HepG2 (cell line): Measurements from ENCODE around the gene PRKACG. TPM values are rescaled to one million over a fixed set of nuclear protein-coding genes. Genes with fewer than 3 reads are reported as not detected.

Experiments
- ATAC-seq: fragments of 200-7000 bp; cut with Tn5 transposase; 3 replicates; pipeline ENCODE4 v1.9.1; 2020; ENCODE audit warnings: mild to moderate bottlenecking, moderate library complexity
- BruUV-seq: library from RNA; stranded (reverse); fragments of 400-500 nt; replicated peaks from 2 replicates; lab custom pipeline; 2021; lab: Mats Ljungman, UMichigan
- CTCF ChIA-PET: fragments of 300-600 bp; formaldehyde crosslinking; extraction: SDS; loops from one replicate; lab custom pipeline; 2021; ENCODE audit warnings: low total read pairs, inconsistent platforms, low intra/inter-chr PET ratio; lab: Yijun Ruan, JAX
- POLR2A ChIA-PET: fragments of 350-600 bp; sonication (Branson Sonifier 250); formaldehyde crosslinking; loops from one replicate; lab custom pipeline; 2020; ENCODE audit warnings: antibody characterized with exemption, inconsistent platforms; lab: Yijun Ruan, JAX
- DNase-seq: peaks from one replicate; pipeline ENCODE4 v3.0.0-alpha.2; 2015; ENCODE audit warnings: low spot score
- FAIRE-seq: peaks from 3 replicates; lab custom pipeline; 2011; peaks lifted over from hg19 to GRCh38; lab: Jason Lieb, UNC
- H2AFZ ChIP-seq: one replicate; pipeline ENCODE4 v1.6.1; 2011; ENCODE audit warnings: low read length, inconsistent platforms
- H3K27ac ChIP-seq: fragments of 300-600 bp; 3 replicates; pipeline ENCODE4 v1.8.0; 2011; ENCODE audit warnings: mixed run types, mild to moderate bottlenecking, mixed read lengths, low read length, inconsistent platforms; ENCODE audit not compliant: insufficient read depth; ENCODE audit errors: extremely low read length
- H3K27me3 ChIP-seq, 2 experiments: fragments of 200-600 bp in 1 of 2; 2 replicates in 1 of 2; 3 replicates in 1 of 2; pipeline versions ENCODE4 v1.6.0 to v1.8.0; 2011; ENCODE audit warnings: low read length in 2 of 2, mild to moderate bottlenecking in 2 of 2, moderate library complexity in 2 of 2, inconsistent platforms in 1 of 2; ENCODE audit not compliant: insufficient read depth in 2 of 2, control insufficient read depth in 1 of 2
- H3K36me3 ChIP-seq, 2 experiments: fragments of 200-600 bp in 1 of 2; replicated peaks in 1 of 2; 2 replicates in 1 of 2; 3 replicates in 1 of 2; pipeline versions ENCODE4 v1.5.1 to v1.8.0; 2011; ENCODE audit warnings: low read length in 2 of 2, inconsistent platforms in 1 of 2; ENCODE audit not compliant: insufficient read depth in 2 of 2, control insufficient read depth in 1 of 2
- H3K4me1 ChIP-seq: 2 replicates; pipeline ENCODE4 v1.5.1; 2012; ENCODE audit warnings: low read length, inconsistent platforms; ENCODE audit not compliant: insufficient read depth
- H3K4me2 ChIP-seq: 2 replicates; pipeline ENCODE4 v1.6.0; 2011; ENCODE audit warnings: low read depth, low read length, inconsistent platforms
- H3K4me3 ChIP-seq, 3 experiments: fragments of 200-600 bp in 1 of 3; sonication (generic), shearing (Covaris generic) in 1 of 3; replicated peaks in 1 of 3; 2 replicates each; pipeline ENCODE4 v1.5.1; 2011 to 2016; ENCODE audit warnings: low read length in 3 of 3, inconsistent platforms in 2 of 3, low read depth in 2 of 3, mild to moderate bottlenecking in 2 of 3, control low read depth in 1 of 3, mixed read lengths in 1 of 3; ENCODE audit not compliant: insufficient read depth in 1 of 3
- H3K79me2 ChIP-seq: one replicate; pipeline ENCODE4 v1.6.1; 2011; ENCODE audit warnings: low read length, inconsistent platforms; ENCODE audit not compliant: insufficient read depth
- H3K9ac ChIP-seq: 2 replicates; pipeline ENCODE4 v1.6.0; 2011; ENCODE audit warnings: mild to moderate bottlenecking, low read depth, low read length, inconsistent platforms; ENCODE audit not compliant: insufficient read depth
- H3K9me3 ChIP-seq: 2 replicates; pipeline ENCODE4 v1.5.1; 2012; ENCODE audit warnings: mild to moderate bottlenecking, low read length
- H4K20me1 ChIP-seq: 2 replicates; pipeline ENCODE4 v1.6.0; 2011; ENCODE audit warnings: inconsistent platforms, mild to moderate bottlenecking, low read length, moderate library complexity; ENCODE audit not compliant: insufficient read depth
- DRAP1 ChIP-seq: IDR thresholded peaks from 2 replicates; pipeline ENCODE4 v1.6.1; 2016; ENCODE audit warnings: missing genetic modification reagents, missing compliant biosample characterization
- KDM5B ChIP-seq: sonication (generic); formaldehyde crosslinking; IDR thresholded peaks from 2 replicates; pipeline ENCODE4 v1.4.0; 2020; ENCODE audit warnings: missing genetic modification reagents, mild to moderate bottlenecking, borderline replicate concordance
- PLRG1 ChIP-seq: fragments of 450-650 bp; conservative IDR thresholded peaks from 2 replicates; pipeline ENCODE4 v1.6.1; 2016
- SNAI1 ChIP-seq: sonication (generic); formaldehyde crosslinking; IDR thresholded peaks from 2 replicates; pipeline ENCODE4 v1.5.0; 2020; ENCODE audit warnings: mild to moderate bottlenecking, missing genetic modification reagents, borderline replicate concordance
- SNAPC2 ChIP-seq: sonication (generic); formaldehyde crosslinking; IDR thresholded peaks from 2 replicates; pipeline ENCODE4 v1.8.1; 2022; ENCODE audit warnings: mild to moderate bottlenecking, missing genetic modification reagents
- ZBTB40 ChIP-seq, 2 experiments: fragments of 450-650 bp in 1 of 2; sonication (generic) in 1 of 2; formaldehyde crosslinking in 1 of 2; IDR thresholded peaks; 2 replicates each; pipeline versions ENCODE4 v1.6.1 to v1.8.0; 2016 to 2022; ENCODE audit warnings: antibody characterized with exemption in 1 of 2, mild to moderate bottlenecking in 1 of 2, missing genetic modification reagents in 1 of 2
- ZFP90 ChIP-seq: sonication (generic); formaldehyde crosslinking; IDR thresholded peaks from 2 replicates; pipeline ENCODE4 v1.8.0; 2022; ENCODE audit warnings: missing genetic modification reagents, mild to moderate bottlenecking, inconsistent platforms, borderline replicate concordance
- ZNF549 ChIP-seq: sonication (generic); formaldehyde crosslinking; IDR thresholded peaks from 2 replicates; pipeline ENCODE4 v1.5.0; 2020; ENCODE audit warnings: missing genetic modification reagents
- ZNF589 ChIP-seq: sonication (generic); formaldehyde crosslinking; conservative IDR thresholded peaks from 2 replicates; pipeline ENCODE4 v1.8.0; 2022; ENCODE audit warnings: mild to moderate bottlenecking, moderate library complexity, missing genetic modification reagents
- ZNF609 ChIP-seq: sonication (generic); formaldehyde crosslinking; IDR thresholded peaks from 2 replicates; pipeline ENCODE4 v1.4.0; 2020; ENCODE audit warnings: mild to moderate bottlenecking, missing genetic modification reagents, borderline replicate concordance
- WGBS: methylation state at CpG from one replicate; pipeline ENCODE4 v1.1.6; 2017; ENCODE audit warnings: low lambda C conversion rate; 5-methylcytosine and 5-hydroxymethylcytosine counted together
- in situ Hi-C: cut with HindIII; loops from 2 replicates; pipeline ENCODE4 v1.10.0; 2017; ENCODE audit warnings: low pct_unique_long_range_greater_than_20kb; ENCODE audit not compliant: extremely low pct_ligation_motif_present
- intact Hi-C: fragments of 100-400 bp; cut with micrococcal nuclease; formaldehyde crosslinking; loops from one replicate; pipeline ENCODE4 v1.10.0; 2022; ENCODE audit not compliant: unreplicated experiment
- polyA plus RNA-seq, 8 experiments: library from polyadenylated mRNA; depleted of rRNA in 3 of 8; stranded (reverse) in 7 of 8; unstranded in 1 of 8; fragments of >200 nt; fragmentation: Illumina TruSeq in 4 of 8; extraction: Trizol in 4 of 8; gene quantifications; 2 replicates each; pipeline versions ENCODE4 v1.2.1 to v1.2.3, GENCODE V29; 2011 to 2016; ENCODE audit warnings: low read depth in 4 of 8, missing spikeins in 1 of 8, mixed read lengths in 1 of 8; ENCODE audit not compliant: insufficient read depth in 1 of 8
- total RNA-seq, 5 experiments: library from RNA; depleted of rRNA; stranded (reverse); fragments of >200 nt; fragmentation: Illumina TruSeq; extraction: Trizol; gene quantifications; 2 replicates each; pipeline ENCODE4 v1.2.3, GENCODE V29; 2016; ENCODE audit warnings: low read depth in 1 of 5

The PRKACG gene
- total and polyA plus RNA-seq, 2 of the 13 experiments (the other 11 are each of a cell fraction or from before 2014, with no cell fraction given), result not detected

GRCh38 chr9:69001921-69002320 is 12.0 kb downstream of the PRKACG start:
- no peak overlapping the region for H3K27ac ChIP-seq
- H3K79me2 ChIP-seq, result no peaks in the 10 kb centered on the region
- BruUV-seq, result no TSS peak
- no peak for ATAC-seq
- H3K4me1 ChIP-seq, result peaks cover 7% of the 10 kb centered on the region; the same call in 1 of the 2 replicates
- H4K20me1 ChIP-seq, result no peaks in the 10 kb centered on the region
- H3K4me2 ChIP-seq, result no peak overlapping the region
- no peak for FAIRE-seq
- H3K27me3 ChIP-seq, result no peaks in the 10 kb centered on the region
- WGBS, result 86% methylated on average over 7 of the region's 8 CpGs
- no peak overlapping the region for H3K9ac ChIP-seq
- no peak overlapping the region for H3K4me3 ChIP-seq
- peaks cover 3% of the 10 kb centered on the region in 2 experiments; a peak in 2 of 5 replicates for H3K36me3 ChIP-seq
- no peaks in the 10 kb centered on the region for H3K9me3 ChIP-seq
- intact Hi-C loops, result no loop called here
- ChIA-PET CTCF (no interaction called here), POLR2A (no interaction called here)
- in situ Hi-C loops, result loop anchor here (5.0 to 10.0 kb wide), 2 partner anchors 297 to 420 kb away; partner anchors contain the start of gene PIP5K1B
- H2AFZ ChIP-seq, result no peak overlapping the region
- DNase-seq, result no peak
- TF ChIP-seq ZNF609 (CRISPR knock-in tag), result no peak
- TF ChIP-seq ZBTB40 (IDR thresholded peaks at IDR 0.05), result no peak
- TF ChIP-seq ZBTB40 (CRISPR knock-in tag; IDR thresholded peaks at IDR 0.05), result no peak
- no peak for TF ChIP-seq ZNF589
- no peak for TF ChIP-seq DRAP1 (CRISPR knock-in tag)
- TF ChIP-seq SNAPC2 (CRISPR knock-in tag), result no peak
- no peak for TF ChIP-seq ZFP90
- no peak for TF ChIP-seq ZNF549
- no peak for TF ChIP-seq SNAI1 (CRISPR knock-in tag)
- TF ChIP-seq PLRG1, result no peak
- TF ChIP-seq KDM5B, result no peak
